Measurements from ENCODE around the gene CDKN2B-AS1.
"Not testable (repeated sequence)": the region's sequence is repeated elsewhere in the genome, so short reads cannot be mapped to it uniquely, and the experiment has no call there.

CDKN2B-AS1 gene

DNA sequence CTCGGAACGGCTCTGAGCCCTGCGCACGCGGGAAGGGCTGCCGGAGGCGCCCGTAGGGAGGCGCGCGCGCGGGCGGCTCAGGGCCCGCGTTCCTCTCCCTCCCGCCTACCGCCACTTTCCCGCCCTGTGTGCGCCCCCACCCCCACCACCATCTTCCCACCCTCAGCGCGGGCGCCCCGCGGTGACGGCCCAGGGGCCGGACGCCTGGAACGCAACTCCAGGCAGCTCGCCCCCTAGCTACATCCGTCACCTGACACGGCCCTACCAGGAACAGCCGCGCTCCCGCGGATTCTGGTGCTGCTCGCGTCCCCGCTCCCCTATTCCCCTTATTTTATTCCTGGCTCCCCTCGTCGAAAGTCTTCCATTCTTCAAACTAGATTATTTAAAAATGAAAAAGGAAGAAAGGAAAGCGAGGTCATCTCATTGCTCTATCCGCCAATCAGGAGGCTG, at the start of gene CDKN2B-AS1:
Gene CDKN2B-AS1 (plus strand): TSS at position 236 of the 450 bp plus-strand sequence.
- DNase-seq (ENCODE audit: low spot score): no peak

DNA sequence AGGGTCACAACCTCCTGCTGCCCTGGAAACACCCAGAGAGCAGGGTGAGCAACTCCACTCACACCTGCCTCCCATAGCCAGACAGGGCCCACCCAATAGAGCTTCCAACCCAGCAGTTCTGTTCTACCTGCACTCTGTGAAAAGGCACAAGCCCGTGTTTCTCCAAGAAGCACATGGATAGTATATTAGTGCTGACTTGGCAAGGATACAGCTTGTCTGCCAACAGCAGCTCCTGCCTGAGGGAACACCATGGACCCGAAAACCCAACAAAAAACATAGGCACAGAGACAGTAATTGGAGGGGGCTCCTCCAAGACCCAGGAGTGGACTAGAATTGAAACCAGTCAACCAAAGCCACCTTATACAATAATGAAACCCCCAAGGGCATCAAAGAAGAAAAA, 49.0 kb upstream of the CDKN2B-AS1 start:
- no peak for DNase-seq (ENCODE audit: low spot score)

DNA sequence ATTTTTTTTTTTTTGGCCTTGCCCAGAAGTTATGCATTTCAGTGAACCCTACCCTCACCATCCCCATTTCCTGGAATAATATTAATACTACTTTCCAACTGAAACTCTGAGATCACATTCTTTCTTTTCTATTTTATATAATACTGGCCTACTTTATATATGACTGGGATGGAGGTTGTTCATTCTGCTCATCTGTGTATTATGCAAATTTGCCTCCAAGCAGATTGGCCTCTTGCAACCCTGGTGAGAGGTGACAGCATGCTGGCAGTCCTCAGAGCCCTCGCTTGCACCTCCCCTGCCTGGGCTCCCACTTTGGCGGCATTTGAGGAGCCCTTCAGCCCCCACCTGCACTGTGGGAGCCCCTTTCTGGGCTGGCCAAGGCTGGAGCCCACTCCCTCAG, 35.8 kb upstream of the CDKN2B-AS1 start:
- DNase-seq (ENCODE audit: low spot score): no peak

DNA sequence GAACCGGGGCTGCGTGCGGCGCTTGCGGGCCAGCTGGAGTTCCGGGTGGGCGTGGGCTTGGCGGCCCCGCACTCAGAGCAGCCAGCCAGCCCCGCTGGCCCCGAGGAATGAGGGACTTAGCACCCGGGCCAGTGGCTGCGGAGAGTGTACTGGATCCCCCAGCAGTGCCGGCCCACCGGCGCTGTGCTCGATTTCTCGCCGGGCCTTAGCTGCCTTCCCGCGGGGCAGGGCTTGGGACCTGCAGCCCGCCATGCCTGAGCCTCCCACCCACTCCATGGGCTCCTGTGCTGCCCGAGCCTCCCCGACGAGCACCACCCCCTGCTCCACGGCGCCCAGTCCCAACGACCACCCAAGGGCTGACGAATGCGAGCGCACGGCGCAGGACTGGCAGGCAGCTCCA, 35.3 kb upstream of the CDKN2B-AS1 start:
- not testable (repeated sequence) for DNase-seq (ENCODE audit: low spot score)

DNA sequence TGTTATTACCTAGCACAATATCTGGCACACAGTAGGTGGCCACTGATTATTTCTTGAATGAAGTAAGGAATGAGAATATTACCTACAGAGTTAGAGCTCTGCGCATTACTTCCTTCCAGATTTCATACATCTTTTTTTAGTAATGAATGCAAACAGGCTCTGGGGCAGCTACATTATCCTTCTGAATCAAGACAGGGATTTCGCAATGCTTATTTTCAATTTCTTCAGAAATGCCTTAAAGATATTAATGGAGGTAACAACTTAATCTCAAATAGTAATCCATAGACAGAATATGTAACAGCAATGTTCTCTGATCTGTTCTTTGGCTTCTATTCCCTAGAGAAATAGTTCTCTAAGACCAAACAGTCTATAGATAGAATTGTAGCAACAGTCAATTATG, 33.0 kb upstream of the CDKN2B-AS1 start:
- no peak for DNase-seq (ENCODE audit: low spot score)

DNA sequence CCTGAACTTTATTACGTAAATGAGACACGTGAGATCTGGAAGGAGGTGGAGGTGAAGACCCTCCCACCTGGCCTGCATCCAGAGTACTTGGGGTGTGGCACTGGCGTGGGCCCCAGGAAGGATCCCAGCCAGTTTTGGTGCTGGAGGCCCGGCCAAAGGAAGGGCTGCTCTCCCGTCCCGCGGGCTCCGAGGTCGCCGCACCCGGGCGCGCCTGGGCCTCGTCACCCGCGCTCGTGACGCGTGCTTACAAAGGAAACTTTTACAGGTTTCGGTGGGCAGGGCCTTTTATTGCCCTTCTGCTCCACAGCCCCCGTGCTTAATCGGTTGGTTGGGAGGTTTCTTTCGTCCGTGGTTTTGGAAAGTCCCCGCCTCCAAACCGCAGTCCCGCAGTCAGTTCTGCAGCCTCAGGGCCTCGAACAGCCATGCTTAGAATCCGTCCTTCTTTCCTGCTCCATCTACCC, 29.6 kb upstream of the CDKN2B-AS1 start:
- peak; percentile 53 for DNase-seq (ENCODE audit: low spot score)

DNA sequence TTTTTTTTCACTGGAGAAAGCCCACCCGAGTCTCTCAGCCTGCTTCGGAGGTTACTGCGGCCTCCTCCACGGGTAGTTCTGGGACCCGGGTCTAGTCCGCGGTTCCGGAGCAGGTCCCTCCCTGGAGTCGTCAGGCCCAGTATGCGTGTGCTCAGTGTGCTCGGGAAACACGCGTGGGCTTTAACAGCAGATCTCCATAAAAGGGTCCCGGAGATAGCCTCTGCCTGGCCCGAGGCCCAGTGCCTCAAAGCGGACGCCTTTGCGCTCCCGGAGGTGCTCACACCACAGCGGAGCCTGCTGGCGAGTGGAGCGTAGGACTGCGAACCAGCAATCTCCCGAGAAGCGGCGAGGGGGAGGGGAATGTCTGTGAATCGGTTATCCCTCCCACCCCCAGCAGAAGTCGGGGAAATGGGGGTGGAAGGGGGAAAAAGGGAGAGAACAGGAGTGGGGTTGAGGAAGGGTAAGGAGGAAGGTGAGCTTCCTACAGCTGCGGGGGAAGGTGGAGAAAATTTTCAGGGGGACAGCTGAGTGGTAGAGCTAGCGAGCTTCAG, 29.1 kb upstream of the CDKN2B-AS1 start:
- DNase-seq (ENCODE audit: low spot score): peak; percentile 32

DNA sequence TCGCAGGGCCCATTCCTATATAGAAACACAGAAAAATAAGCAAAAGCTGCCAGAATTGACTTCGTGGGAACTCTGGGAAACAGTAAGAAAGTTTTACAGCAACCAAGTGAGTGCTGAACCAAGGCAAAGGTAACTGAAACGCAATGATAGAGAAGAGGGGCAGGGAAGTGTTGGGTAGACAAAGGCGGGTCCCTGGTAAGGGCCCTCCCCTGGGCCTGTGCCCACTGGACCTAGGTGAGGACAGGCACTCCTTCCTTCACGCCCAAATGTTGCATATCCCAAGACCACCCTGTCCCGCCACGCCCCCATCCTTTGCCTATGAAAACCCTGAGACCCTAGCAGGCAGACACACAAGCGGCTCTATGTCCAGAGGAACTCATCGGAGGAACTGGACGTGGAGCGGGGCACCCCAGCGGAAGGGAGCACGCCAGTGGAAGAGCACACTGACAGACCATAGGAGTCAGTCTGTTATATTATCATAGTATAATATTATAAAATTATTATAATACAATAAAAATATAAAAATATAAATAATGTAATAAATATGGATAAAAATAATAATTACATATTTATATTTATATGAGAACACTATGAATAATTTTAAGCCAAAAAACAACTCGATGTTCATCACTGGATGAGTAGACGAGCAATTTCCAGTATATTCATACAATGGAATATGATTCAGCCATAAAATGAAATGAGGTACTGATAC, 28.3 kb upstream of the CDKN2B-AS1 start:
- no peak for DNase-seq (ENCODE audit: low spot score)

DNA sequence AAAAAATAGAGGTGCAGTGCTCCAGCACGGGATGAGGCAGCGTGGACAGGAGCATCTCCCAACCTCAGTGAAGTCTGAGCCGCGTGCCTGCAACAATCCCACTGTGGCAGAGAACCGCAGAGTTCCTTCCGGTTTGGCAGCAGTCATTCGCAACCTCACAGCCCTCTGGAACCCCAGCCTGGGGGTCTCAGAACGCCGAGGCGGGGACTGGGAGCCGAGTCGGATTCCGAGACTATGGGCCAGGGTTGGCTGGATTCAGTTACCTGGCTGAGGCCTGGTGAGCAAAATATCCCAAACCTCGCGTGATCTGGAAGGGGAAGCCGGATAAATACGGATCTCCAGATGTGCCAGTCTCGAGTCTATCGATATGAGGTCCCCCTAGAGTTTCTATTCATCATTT, 27.4 kb upstream of the CDKN2B-AS1 start:
- DNase-seq (ENCODE audit: low spot score): no peak

DNA sequence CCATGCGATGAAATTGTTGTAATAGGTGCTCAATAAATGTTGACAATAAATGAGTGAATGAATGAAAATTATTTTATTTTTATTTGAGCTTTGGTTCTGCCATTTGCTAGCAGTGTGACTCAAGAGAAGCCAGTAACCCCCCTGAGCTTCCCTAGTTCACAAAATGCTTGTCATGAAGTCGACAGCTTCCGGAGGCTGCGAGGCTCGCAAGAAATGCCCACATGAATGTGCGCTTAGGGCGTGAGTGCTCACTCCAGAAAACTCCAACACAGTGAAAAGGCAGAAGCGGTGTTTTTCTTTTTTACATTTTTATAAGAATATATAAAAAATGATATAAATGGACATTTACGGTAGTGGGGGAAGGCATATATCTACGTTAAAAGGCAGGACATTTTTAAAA, 26.9 kb upstream of the CDKN2B-AS1 start:
- DNase-seq (ENCODE audit: low spot score): no peak

DNA sequence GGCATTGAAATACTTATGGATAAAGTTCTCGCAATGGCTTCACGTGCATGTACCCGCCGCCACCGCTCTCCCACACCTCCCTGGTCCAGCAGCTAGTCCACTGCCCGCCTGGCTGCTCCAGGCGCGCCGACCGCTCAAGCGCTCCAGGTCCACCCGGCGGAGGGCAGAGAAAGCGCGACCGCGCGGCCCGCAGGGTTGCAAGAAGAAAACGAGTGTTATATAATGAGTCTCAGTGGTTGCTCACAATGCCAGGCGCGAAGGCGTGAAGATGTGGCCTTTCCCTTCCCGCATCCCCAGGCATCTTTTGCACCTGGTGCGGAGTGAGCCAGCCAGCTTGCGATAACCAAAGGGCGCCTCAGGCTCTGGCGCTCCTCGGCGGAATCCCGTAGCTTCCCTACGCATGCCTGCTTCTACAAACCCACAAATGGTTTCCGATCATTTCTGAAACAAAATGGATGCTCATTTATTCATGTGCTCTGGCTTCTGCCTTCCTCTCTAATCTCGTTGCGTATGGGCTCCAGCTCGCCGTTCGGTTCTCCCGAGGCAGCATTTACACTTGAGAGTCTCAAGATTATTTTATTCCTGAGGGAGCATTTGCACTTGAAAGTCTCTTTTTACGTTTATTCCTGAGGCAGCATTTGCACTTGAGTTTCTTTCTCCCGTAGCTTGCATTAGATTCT, 26.1 kb upstream of the CDKN2B-AS1 start:
- DNase-seq (ENCODE audit: low spot score): no peak

DNA sequence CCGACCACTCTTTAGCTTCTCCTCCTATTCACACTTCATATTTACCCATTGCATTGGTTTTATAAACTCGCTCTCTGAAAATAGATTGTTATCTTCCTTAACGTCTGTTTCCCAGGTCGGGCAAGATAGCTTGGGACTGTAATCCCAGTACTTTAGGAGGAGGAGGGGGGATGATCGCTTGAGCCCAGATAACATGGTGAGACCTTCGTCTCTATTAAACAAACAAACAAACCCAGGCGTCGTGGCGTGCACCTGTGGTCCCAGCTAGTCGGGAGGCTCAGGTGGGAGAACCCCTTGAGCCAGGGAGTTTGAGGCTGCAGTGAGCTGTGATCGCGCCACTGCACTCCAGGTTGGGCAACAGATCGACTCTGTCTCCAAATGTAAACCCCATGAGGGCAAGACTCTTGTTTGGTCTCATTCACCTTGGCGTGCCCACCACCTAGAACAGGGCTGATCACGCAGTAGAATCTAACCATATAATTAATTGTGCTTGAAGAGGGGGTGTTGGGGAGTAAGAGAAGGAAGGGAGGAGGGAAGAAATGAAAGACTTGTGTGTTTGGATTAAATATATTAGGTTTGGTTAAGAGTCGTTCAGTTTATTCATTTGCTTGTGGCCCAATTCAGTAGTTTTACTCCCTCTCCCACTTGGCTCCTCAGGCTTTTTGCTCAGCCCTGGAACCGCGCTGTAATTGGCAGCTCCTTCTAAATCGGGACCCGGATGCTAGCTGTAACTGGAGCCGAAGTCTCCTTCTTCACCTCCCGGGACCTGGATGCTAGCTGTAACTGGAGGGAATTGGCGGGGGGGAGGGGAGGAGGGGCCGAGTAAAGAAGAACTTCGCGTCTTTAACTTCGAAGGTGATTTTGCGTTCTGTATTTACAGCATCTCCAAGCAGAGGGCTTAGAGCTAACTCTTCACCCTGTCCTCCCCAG, 25.3 kb upstream of the CDKN2B-AS1 start:
- DNase-seq (ENCODE audit: low spot score): no peak

DNA sequence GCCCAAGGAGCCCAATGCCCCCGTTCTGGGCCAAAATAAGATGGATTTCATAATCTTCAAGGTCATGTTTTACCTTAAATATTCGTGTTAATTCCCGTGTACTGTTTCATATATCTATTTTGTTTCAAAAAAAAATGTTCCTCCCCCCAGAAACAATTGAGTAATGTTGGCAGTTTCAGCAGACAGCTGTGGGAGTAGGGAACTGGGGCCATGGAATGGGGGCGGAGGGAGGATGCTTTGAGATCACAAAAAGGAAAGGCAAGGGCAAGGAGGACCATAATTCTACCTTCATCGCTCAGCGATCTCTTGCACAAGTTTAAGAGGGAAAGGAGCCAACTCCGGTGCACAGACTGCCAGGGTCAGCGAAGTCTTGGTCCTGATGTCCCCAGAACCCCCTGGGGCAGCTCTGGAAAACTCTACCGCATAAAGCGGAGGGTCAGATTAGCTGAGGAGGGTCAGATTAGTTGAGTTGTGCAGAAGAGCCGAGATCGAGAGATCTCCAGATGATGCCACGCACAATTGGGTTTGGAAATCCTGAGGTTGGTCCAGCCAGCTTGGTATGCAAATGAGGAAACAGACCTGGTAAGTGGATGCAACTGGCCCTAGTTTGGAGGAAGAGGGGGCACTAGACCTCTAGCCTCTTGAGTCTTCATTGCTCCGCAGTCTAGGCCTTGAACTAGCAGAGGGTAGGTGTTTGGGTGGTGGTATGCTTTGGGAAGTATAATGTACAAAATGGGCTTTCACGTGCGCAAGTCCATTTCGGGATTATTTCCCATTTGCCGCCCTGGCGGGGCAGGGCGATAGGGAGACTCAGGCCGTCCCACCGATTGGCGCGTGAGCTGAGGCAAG, 24.4 kb upstream of the CDKN2B-AS1 start:
- no peak for DNase-seq (ENCODE audit: low spot score)

DNA sequence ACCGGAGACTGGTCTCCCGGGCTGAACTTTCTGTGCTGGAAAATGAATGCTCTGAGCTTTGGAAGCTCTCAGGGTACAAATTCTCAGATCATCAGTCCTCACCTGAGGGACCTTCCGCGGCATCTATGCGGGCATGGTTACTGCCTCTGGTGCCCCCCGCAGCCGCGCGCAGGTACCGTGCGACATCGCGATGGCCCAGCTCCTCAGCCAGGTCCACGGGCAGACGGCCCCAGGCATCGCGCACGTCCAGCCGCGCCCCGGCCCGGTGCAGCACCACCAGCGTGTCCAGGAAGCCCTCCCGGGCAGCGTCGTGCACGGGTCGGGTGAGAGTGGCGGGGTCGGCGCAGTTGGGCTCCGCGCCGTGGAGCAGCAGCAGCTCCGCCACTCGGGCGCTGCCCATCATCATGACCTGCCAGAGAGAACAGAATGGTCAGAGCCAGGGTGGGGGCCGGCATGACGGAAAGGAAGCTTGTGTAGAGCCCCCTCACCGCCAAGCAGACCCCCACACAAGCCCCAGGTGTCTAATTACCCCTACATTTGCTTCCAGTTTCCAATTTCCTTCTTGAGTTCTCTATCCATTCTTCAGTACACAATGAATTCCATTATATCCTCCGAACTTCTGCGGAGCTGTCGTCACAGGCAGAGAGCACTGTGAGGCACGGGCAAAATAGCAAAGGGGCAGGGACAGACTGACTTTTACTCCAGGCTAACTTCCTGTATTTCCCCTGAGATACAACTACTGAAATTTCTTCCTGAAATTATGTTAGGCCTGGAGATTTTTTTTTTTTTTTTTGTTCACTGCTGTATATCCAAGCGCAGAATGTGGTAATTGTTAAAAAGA, 23.6 kb upstream of the CDKN2B-AS1 start:
- DNase-seq (ENCODE audit: low spot score): no peak

DNA sequence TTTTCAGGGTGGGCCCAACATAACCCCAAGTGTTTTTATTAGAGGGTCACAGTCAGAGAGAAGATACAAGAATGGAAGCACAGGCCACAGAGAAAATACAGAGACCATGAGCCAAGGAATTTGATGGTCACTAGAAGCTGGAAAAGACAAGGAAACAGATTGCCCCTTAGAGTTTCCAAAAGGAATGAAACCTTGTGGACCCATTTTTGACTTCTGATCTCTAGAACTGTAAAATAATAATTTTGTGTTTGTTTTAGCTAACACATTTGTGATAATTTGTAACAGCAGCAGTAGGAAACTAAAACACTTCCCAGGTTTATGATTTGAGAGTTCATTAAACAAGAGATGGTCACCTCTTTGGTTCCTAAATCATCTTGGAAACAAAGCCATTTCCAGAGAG, 22.2 kb upstream of the CDKN2B-AS1 start:
- DNase-seq (ENCODE audit: low spot score): no peak

DNA sequence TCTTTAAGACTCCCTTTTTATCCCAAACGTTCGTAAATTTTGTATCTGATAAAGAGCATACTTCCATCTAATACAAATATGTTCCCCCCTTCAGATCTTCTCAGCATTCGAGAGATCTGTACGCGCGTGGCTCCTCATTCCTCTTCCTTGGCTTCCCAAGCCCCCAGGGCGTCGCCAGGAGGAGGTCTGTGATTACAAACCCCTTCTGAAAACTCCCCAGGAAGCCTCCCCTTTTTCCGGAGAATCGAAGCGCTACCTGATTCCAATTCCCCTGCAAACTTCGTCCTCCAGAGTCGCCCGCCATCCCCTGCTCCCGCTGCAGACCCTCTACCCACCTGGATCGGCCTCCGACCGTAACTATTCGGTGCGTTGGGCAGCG, 20.3 kb upstream of the CDKN2B-AS1 start:
- DNase-seq (ENCODE audit: low spot score): no peak

DNA sequence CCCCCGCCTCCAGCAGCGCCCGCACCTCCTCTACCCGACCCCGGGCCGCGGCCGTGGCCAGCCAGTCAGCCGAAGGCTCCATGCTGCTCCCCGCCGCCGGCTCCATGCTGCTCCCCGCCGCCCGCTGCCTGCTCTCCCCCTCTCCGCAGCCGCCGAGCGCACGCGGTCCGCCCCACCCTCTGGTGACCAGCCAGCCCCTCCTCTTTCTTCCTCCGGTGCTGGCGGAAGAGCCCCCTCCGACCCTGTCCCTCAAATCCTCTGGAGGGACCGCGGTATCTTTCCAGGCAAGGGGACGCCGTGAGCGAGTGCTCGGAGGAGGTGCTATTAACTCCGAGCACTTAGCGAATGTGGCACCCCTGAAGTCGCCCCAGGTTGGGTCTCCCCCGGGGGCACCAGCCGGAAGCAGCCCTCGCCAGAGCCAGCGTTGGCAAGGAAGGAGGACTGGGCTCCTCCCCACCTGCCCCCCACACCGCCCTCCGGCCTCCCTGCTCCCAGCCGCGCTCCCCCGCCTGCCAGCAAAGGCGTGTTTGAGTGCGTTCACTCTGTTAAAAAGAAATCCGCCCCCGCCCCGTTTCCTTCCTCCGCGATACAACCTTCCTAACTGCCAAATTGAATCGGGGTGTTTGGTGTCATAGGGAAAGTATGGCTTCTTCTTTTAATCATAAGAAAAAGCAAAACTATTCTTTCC, 19.7 kb upstream of the CDKN2B-AS1 start:
- DNase-seq (ENCODE audit: low spot score): peak; percentile 34

DNA sequence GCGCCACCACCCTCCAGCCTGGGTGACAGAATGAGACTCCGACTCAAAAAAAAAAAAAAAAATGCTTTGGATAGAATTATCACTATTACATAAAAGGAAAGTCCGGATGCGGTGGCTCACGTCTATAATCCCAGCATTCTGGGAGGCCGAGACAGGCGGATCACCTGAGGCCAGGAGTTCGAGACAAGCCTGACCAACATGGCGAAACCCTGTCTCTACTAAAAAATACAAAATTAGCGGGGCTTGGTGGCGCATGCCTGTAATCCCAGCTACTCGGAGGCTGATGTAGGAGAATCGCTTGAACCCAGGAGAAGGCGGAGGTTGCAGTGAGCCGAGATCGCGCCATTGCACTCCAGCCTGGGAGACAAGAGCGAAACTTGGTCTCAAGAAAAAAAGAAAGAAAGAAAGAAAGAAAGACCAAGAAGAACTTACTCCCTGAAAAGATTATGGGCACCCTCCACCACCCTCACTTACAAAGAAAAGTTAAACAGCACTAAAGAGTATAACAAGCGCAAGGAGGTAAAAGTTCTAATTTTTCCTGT, 18.2 kb upstream of the CDKN2B-AS1 start:
- no peak for DNase-seq (ENCODE audit: low spot score)

DNA sequence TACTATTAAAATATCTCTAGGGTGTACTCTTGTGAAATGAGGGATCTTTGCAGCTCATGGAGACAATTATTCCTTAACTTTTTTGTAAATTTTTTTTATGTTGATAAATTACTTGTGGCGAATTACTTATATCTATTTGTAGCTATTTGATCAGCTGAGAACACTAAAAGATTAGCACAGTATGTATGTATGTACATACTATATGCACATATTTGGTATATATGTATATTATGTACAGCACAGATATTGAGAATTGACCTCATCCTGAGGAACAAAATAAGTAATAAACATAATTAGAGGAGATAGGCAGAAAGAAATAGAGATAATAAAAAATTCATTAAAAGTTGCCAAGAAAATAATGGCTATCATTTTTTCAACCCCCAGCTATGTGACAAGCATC, 12.2 kb upstream of the CDKN2B-AS1 start:
- DNase-seq (ENCODE audit: low spot score): no peak

Measured in CD4-positive, alpha-beta T cell treated with Interleukin-2 at 100 ng/mL for 4 hours (primary cell).